BLaER1 treated with 17β-estradiol and CSF1 and Interleukin-3, amounts not matched to agents 10 nM and 100 nM (cell line): ENCODE measurements around the gene PITPNM2.
A peak's percentile ranks its signal among the peaks of the same experiment; 100 is the strongest.
"Not testable (repeated sequence)": the region's sequence is repeated elsewhere in the genome, so short reads cannot be mapped to it uniquely, and the experiment has no call there.

Experiments used
- H3K27ac ChIP-seq, 11 experiments: shearing (Covaris generic); formaldehyde crosslinking; 2 replicates each; pipeline ENCODE4 v1.8.1; 2022
- H3K27me3 ChIP-seq, 11 experiments: shearing (Covaris generic); formaldehyde crosslinking; 2 replicates each; pipeline ENCODE4 v1.8.1; 2022
- H3K36me3 ChIP-seq, 11 experiments: shearing (Covaris generic); formaldehyde crosslinking; 2 replicates each; pipeline ENCODE4 v1.8.1; 2022
- H3K4me1 ChIP-seq, 10 experiments: shearing (Covaris generic); formaldehyde crosslinking; 2 replicates each; pipeline ENCODE4 v1.8.1; 2022
- H3K4me2 ChIP-seq, 11 experiments: shearing (Covaris generic); formaldehyde crosslinking; 2 replicates each; pipeline ENCODE4 v1.8.1; 2022
- H3K4me3 ChIP-seq, 10 experiments: shearing (Covaris generic); formaldehyde crosslinking; 2 replicates each; pipeline ENCODE4 v1.8.1; 2022
- H3K9ac ChIP-seq, 11 experiments: shearing (Covaris generic); formaldehyde crosslinking; 2 replicates each; pipeline ENCODE4 v1.8.1; 2022
- H3K9me3 ChIP-seq, 11 experiments: shearing (Covaris generic); formaldehyde crosslinking; replicated peaks in 1 of 11; 2 replicates each; pipeline ENCODE4 v1.8.1; 2022
- H4K20me1 ChIP-seq, 11 experiments: shearing (Covaris generic); formaldehyde crosslinking; 2 replicates each; pipeline ENCODE4 v1.8.1; 2022
- Cebpa-rat ChIP-seq, 11 experiments: shearing (Covaris generic); IDR thresholded peaks; 2 replicates each; pipeline ENCODE4 v1.8.1; 2022

Gene PITPNM2

GRCh38 chr12:123111498-123112165, 39.3 kb downstream of the PITPNM2 start:
- Histone ChIP-seq H3K4me1 (peaks cover 71 to 100% (median 92%) of the 10 kb centered on the region in 10 experiments), H3K4me3 (no peak overlapping the region), H3K36me3 (peaks cover 0 to 21% (median 3%) of the 10 kb centered on the region in 11 experiments; a peak in 4 of 22 replicates), H3K4me2 (peak overlapping the region; percentile 35 to 95 (median 91)), H4K20me1 (peaks cover 0 to 7% (median 0%) of the 10 kb centered on the region in 11 experiments; a peak in 3 of 22 replicates), H3K9me3 (no peaks in the 10 kb centered on the region), H3K9ac (no peak overlapping the region), H3K27ac (no peak overlapping the region), H3K27me3 (peaks cover 0 to 19% (median 10%) of the 10 kb centered on the region in 11 experiments; a peak in 9 of 22 replicates)
- no peak for TF ChIP-seq Cebpa-rat (IDR thresholded peaks at IDR 0.05)

DNA sequence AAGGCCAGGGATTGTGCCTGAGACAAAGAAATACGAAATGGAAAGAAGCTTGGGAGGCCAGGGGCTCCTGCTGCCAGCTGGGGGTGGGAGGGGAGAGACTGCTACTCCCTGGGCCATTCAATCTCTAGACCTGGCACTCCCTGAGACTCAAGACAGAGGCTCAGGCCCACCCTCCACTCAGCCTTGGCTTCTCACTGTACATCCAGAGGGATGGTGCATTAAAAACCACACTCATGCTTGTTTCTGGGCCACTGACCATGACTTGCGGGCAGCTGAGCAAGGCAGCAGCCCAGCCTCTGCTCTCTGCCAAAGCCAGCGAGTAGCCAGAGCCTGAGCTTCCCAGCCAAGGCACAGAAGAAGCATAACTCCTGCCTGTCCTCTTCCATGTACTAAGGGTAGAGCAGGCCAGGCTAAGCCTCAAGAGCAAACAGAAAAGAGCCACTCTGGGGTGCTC, 41.5 kb downstream of the PITPNM2 start:
- Histone ChIP-seq H3K9ac (peak overlapping the region in 2 of 11 experiments; percentile 5 to 20; a peak in 2 of 22 replicates), H3K27ac (peak overlapping the region in 3 of 11 experiments; percentile 13 to 74 (median 20); a peak in 2 of 22 replicates), H3K9me3 (no peaks in the 10 kb centered on the region), H3K27me3 (peaks cover 0 to 19% (median 10%) of the 10 kb centered on the region in 11 experiments; a peak in 9 of 22 replicates), H3K36me3 (peaks cover 0 to 28% (median 3%) of the 10 kb centered on the region in 11 experiments; a peak in 4 of 22 replicates), H4K20me1 (peaks cover 0 to 7% (median 0%) of the 10 kb centered on the region in 11 experiments; a peak in 3 of 22 replicates), H3K4me3 (no peak overlapping the region), H3K4me1 (peaks cover 65 to 98% (median 90%) of the 10 kb centered on the region in 10 experiments), H3K4me2 (peak overlapping the region; percentile 26 to 95 (median 91))
- no peak for TF ChIP-seq Cebpa-rat (IDR thresholded peaks at IDR 0.05)

DNA sequence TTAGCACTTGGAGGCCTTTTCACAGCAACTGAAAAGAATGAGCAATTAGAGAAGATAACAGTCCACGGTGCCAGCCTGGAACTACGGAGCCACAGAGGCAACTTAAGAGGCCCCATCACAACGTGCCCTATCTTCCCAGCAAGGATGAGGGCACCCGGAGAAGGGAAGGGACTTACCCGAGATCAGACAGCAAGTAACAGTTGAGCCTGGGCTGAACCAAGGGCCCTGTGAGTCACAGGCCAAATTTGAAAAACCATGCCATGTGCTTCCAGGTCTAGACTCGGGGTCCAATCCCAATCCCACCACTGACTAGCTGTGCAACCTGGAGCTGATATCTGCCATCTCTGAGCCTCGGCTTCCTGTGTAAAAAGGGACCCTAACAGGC, 42.2 kb downstream of the PITPNM2 start:
- no peak overlapping the region for H3K4me3 ChIP-seq
- H4K20me1 ChIP-seq = peaks cover 0 to 7% (median 0%) of the 10 kb centered on the region in 11 experiments; a peak in 3 of 22 replicates
- no peak for TF ChIP-seq Cebpa-rat (IDR thresholded peaks at IDR 0.05)
- peaks cover 0 to 19% (median 10%) of the 10 kb centered on the region in 11 experiments; a peak in 9 of 22 replicates for H3K27me3 ChIP-seq
- H3K4me2 ChIP-seq = peak overlapping the region; percentile 31 to 95 (median 93); a peak in 20 of 22 replicates
- H3K9ac ChIP-seq = no peak overlapping the region
- H3K27ac ChIP-seq = peak overlapping the region in 6 of 11 experiments; percentile 15 to 87 (median 76); a peak in 7 of 22 replicates
- H3K4me1 ChIP-seq = peaks cover 64 to 94% (median 89%) of the 10 kb centered on the region in 10 experiments
- no peaks in the 10 kb centered on the region for H3K9me3 ChIP-seq
- H3K36me3 ChIP-seq = peaks cover 0 to 28% (median 3%) of the 10 kb centered on the region in 11 experiments; a peak in 4 of 22 replicates

GRCh38 chr12:123107926-123108681, 42.8 kb downstream of the PITPNM2 start:
- H3K9ac ChIP-seq = peak overlapping the region in 9 of 11 experiments; percentile 28 to 73 (median 69); a peak in 13 of 22 replicates
- H3K4me3 ChIP-seq = peak overlapping the region in 2 of 10 experiments; percentile 16 to 50; a peak in 3 of 20 replicates
- H3K4me1 ChIP-seq = peaks cover 64 to 96% (median 90%) of the 10 kb centered on the region in 10 experiments
- peaks cover 0 to 28% (median 3%) of the 10 kb centered on the region in 11 experiments; a peak in 4 of 22 replicates for H3K36me3 ChIP-seq
- peaks cover 0 to 7% (median 0%) of the 10 kb centered on the region in 11 experiments; a peak in 3 of 22 replicates for H4K20me1 ChIP-seq
- no peak for TF ChIP-seq Cebpa-rat (IDR thresholded peaks at IDR 0.05)
- peak overlapping the region; percentile 74 to 95 (median 93) for H3K4me2 ChIP-seq
- H3K9me3 ChIP-seq = no peaks in the 10 kb centered on the region
- H3K27ac ChIP-seq = peak overlapping the region in 9 of 11 experiments; percentile 70 to 88 (median 79); a peak in 18 of 22 replicates
- peaks cover 0 to 19% (median 10%) of the 10 kb centered on the region in 11 experiments; a peak in 9 of 22 replicates for H3K27me3 ChIP-seq

- peak overlapping the region; percentile 22 to 73 (median 67); a peak in 19 of 22 replicates for H3K9ac ChIP-seq
- no peaks in the 10 kb centered on the region for H3K9me3 ChIP-seq
- peaks cover 0 to 28% (median 3%) of the 10 kb centered on the region in 11 experiments; a peak in 4 of 22 replicates for H3K36me3 ChIP-seq
- peaks cover 0 to 7% (median 0%) of the 10 kb centered on the region in 11 experiments; a peak in 3 of 22 replicates for H4K20me1 ChIP-seq
- peak overlapping the region in 7 of 10 experiments; percentile 10 to 50 (median 29); a peak in 10 of 20 replicates for H3K4me3 ChIP-seq
- H3K27me3 ChIP-seq = peaks cover 0 to 18% (median 8%) of the 10 kb centered on the region in 11 experiments; a peak in 9 of 22 replicates
- TF ChIP-seq Cebpa-rat (IDR thresholded peaks at IDR 0.05) = 0 out of 22 replicates have a peak, but pooled peaks of 1 of the 11 experiments have one; percentile 15
- H3K27ac ChIP-seq = peak overlapping the region in 10 of 11 experiments; percentile 51 to 88 (median 78); a peak in 21 of 22 replicates
- H3K4me2 ChIP-seq = peak overlapping the region; percentile 74 to 95 (median 93)
- peaks cover 63 to 96% (median 90%) of the 10 kb centered on the region in 10 experiments for H3K4me1 ChIP-seq
These were observed 44.1 kb downstream of the PITPNM2 start for GRCh38 chr12:123106640-123107359.

DNA sequence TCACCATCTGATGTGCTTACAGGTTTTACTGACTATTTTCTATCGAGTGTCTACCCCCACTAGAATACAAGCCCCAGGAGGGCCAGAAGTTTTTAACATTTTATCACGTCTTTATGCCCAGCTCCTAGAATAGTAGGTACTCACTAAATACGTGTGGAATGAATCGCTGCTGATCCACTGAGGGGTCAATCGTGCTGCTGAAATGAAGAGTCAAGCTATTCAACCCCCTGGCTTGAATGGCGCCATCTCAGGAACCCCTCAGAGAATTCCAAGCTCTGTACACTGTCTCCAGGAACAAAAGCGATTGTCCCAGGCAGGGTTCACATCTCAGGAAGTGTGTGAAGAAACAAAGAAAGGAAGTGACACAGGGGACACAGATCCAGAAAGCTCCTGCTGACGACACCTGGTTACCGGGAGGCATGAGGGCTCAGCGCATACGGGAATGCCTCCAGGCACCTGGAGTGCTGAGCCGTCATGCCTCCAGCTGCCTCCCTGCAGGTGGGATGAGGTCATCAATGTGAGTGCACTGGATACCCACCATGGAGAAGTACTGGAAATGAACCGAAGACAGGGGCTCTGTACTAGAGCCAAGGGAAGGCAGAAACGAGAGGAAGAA, 45.6 kb downstream of the PITPNM2 start:
- H3K9me3 ChIP-seq = no peaks in the 10 kb centered on the region
- peak overlapping the region; percentile 74 to 95 (median 93); a peak in 21 of 22 replicates for H3K4me2 ChIP-seq
- H4K20me1 ChIP-seq = peaks cover 0 to 9% (median 0%) of the 10 kb centered on the region in 11 experiments; a peak in 2 of 22 replicates
- H3K4me1 ChIP-seq = peaks cover 58 to 96% (median 90%) of the 10 kb centered on the region in 10 experiments
- peaks cover 0 to 27% (median 3%) of the 10 kb centered on the region in 11 experiments; a peak in 4 of 22 replicates for H3K36me3 ChIP-seq
- TF ChIP-seq Cebpa-rat (IDR thresholded peaks at IDR 0.05) = no peak
- peaks cover 0 to 4% (median 0%) of the 10 kb centered on the region in 11 experiments; a peak in 2 of 22 replicates for H3K27me3 ChIP-seq
- peak overlapping the region in 1 of 11 experiments; percentile 73; a peak in 1 of 22 replicates for H3K9ac ChIP-seq
- H3K27ac ChIP-seq = peak overlapping the region in 7 of 11 experiments; percentile 22 to 88 (median 79); a peak in 10 of 22 replicates
- no peak overlapping the region for H3K4me3 ChIP-seq

GRCh38 chr12:123104809-123105208, 46.1 kb downstream of the PITPNM2 start:
- Histone ChIP-seq H3K4me1 (peaks cover 61 to 96% (median 90%) of the 10 kb centered on the region in 10 experiments), H3K27ac (peak overlapping the region in 3 of 11 experiments; percentile 22 to 88 (median 74); a peak in 3 of 22 replicates), H3K27me3 (no peaks in the 10 kb centered on the region), H3K4me3 (no peak overlapping the region), H3K9ac (no peak overlapping the region), H4K20me1 (peaks cover 0 to 14% (median 0%) of the 10 kb centered on the region in 11 experiments; a peak in 4 of 22 replicates), H3K4me2 (peak overlapping the region in 8 of 11 experiments; percentile 82 to 95 (median 93); a peak in 11 of 22 replicates), H3K9me3 (no peaks in the 10 kb centered on the region), H3K36me3 (peaks cover 0 to 22% (median 0%) of the 10 kb centered on the region in 11 experiments; a peak in 4 of 22 replicates)
- no peak for TF ChIP-seq Cebpa-rat (IDR thresholded peaks at IDR 0.05)

GRCh38 chr12:123104094-123104493, 46.8 kb downstream of the PITPNM2 start:
- H3K9me3 ChIP-seq, H3K9ac ChIP-seq, H3K27me3 ChIP-seq, H3K4me3 ChIP-seq, H3K27ac ChIP-seq, H3K4me2 ChIP-seq: not testable (repeated sequence)
- Histone ChIP-seq H4K20me1 (peaks cover 0 to 21% (median 0%) of the 10 kb centered on the region in 11 experiments; a peak in 4 of 22 replicates), H3K36me3 (peaks cover 0 to 17% (median 0%) of the 10 kb centered on the region in 11 experiments; a peak in 3 of 22 replicates), H3K4me1 (peaks cover 58 to 96% (median 90%) of the 10 kb centered on the region in 10 experiments)
